HG03520 (cell line): ENCODE measurements around the gene PCDHAC2.

Source experiments
- ATAC-seq: cut with Tn5 transposase; IDR thresholded peaks from one replicate; pipeline ENCODE4 v1.9.1; 2021; ENCODE audit warnings: mild to moderate bottlenecking, moderate library complexity; ENCODE audit not compliant: unreplicated experiment

PCDHAC2 gene

GRCh38 chr5:140988100-140988499, 21.8 kb downstream of the PCDHAC2 start:
- no peak for ATAC-seq

- no peak for ATAC-seq
These were observed 22.3 kb downstream of the PCDHAC2 start for GRCh38 chr5:140988608-140989007.

- ATAC-seq: no peak
These were observed 23.2 kb downstream of the PCDHAC2 start for GRCh38 chr5:140989254-140990020.

- ATAC-seq: no peak
These were observed 26.6 kb downstream of the PCDHAC2 start for GRCh38 chr5:140992828-140993227.

- ATAC-seq: no peak
These were observed 29.8 kb downstream of the PCDHAC2 start for GRCh38 chr5:140996060-140996459.

GRCh38 chr5:140998921-140999410, 32.7 kb downstream of the PCDHAC2 start:
- ATAC-seq: no peak

- no peak for ATAC-seq
These were observed 35.2 kb downstream of the PCDHAC2 start for GRCh38 chr5:141001446-141001843.

- ATAC-seq: no peak
These were observed 35.7 kb downstream of the PCDHAC2 start for GRCh38 chr5:141001844-141002604.

GRCh38 chr5:141002605-141002965, 36.3 kb downstream of the PCDHAC2 start:
- ATAC-seq: no peak

GRCh38 chr5:141003031-141003430, 36.8 kb downstream of the PCDHAC2 start:
- ATAC-seq: no peak

- ATAC-seq: no peak
These were observed 37.7 kb downstream of the PCDHAC2 start for GRCh38 chr5:141003791-141004611.

GRCh38 chr5:141007791-141008190, 41.5 kb downstream of the PCDHAC2 start:
- ATAC-seq: no peak

- no peak for ATAC-seq
These were observed 43.9 kb downstream of the PCDHAC2 start for GRCh38 chr5:141010047-141010793.

- no peak for ATAC-seq
These were observed 51.7 kb downstream of the PCDHAC2 start for GRCh38 chr5:141017943-141018342.
